K562 (cell line): ENCODE data around the gene CRIP3.

Experiments used
- ARHGAP35 ChIP-seq: fragments of 450-650 bp; IDR thresholded peaks from 2 replicates; pipeline ENCODE4 v1.6.1; 2018; ENCODE audit not compliant: partially characterized antibody
- CTCF ChIP-seq, 3 experiments: IDR thresholded peaks in 2 of 3; conservative IDR thresholded peaks in 1 of 3; 2 replicates each; pipeline ENCODE4 v1.5.1; 2011 to 2012; ENCODE audit warnings: low read length in 3 of 3, mild to moderate bottlenecking in 3 of 3, control low read depth in 2 of 3, improper control_type of control experiment in 1 of 3, inconsistent platforms in 1 of 3, low read depth in 1 of 3, mixed read lengths in 1 of 3, moderate library complexity in 1 of 3; ENCODE audit not compliant: insufficient read depth in 2 of 3
- EP300 ChIP-seq: IDR thresholded peaks from 2 replicates; pipeline ENCODE4 v1.6.1; 2012; ENCODE audit warnings: low read length, improper control_type of control experiment
- GABPA ChIP-seq: fragments of 200-800 bp; sonication (Bioruptor generic); conservative IDR thresholded peaks from 2 replicates; pipeline ENCODE4 v1.6.1; 2016; ENCODE audit warnings: low read depth, missing genetic modification characterization, missing compliant biosample characterization
- HCFC1 ChIP-seq: IDR thresholded peaks from 2 replicates; pipeline ENCODE4 v1.6.1; 2012; ENCODE audit warnings: low read depth, low read length, improper control_type of control experiment
- HDAC6 ChIP-seq: IDR thresholded peaks from 2 replicates; pipeline ENCODE4 v1.6.1; 2012; ENCODE audit warnings: low read depth, mild to moderate bottlenecking, control low read depth, inconsistent platforms, low read length, moderate library complexity
- POLR2A ChIP-seq: fragments of 450-650 bp; conservative IDR thresholded peaks from 2 replicates; pipeline ENCODE4 v1.6.1; 2016
- REST ChIP-seq, 2 experiments: fragments of 450-650 bp; formaldehyde crosslinking in 1 of 2; IDR thresholded peaks; 2 replicates each; pipeline versions ENCODE4 v1.4.0 to v1.6.1; 2014 to 2020; ENCODE audit warnings: mild to moderate bottlenecking in 2 of 2, borderline replicate concordance in 1 of 2, low read depth in 1 of 2
- ZNF274 ChIP-seq: IDR thresholded peaks from 2 replicates; pipeline ENCODE4 v1.6.1; 2011; ENCODE audit warnings: low read depth, mild to moderate bottlenecking, low read length, moderate library complexity, borderline replicate concordance

- TF ChIP-seq ARHGAP35 (no peak), HCFC1 (no peak), HDAC6 (no peak), ZNF274 (no peak), GABPA (tag) (no peak), POLR2A (no peak), EP300 (no peak), CTCF (IDR thresholded peaks at IDR 0.05 in 2 of 3, conservative IDR thresholded peaks at IDR 0.05 in 1 of 3; ENCODE audit: insufficient read depth in 2 of 3, low read depth in 1 of 3, low read length in 3 of 3) (no peak), REST (IDR thresholded peaks at IDR 0.05; ENCODE audit: borderline replicate concordance) (no peak), REST (CRISPR knock-in tag; IDR thresholded peaks at IDR 0.05; ENCODE audit: low read depth) (no peak)
These were observed 46.4 kb downstream of the CRIP3 start for GRCh38 chr6:43262000-43262779.
